HG03175 (cell line): ENCODE measurements around the gene VASP.
"Not testable (repeated sequence)": the region's sequence is repeated elsewhere in the genome, so short reads cannot be mapped to it uniquely, and the experiment has no call there.

ENCODE experiments used
- ATAC-seq: cut with Tn5 transposase; IDR thresholded peaks from one replicate; pipeline ENCODE4 v1.9.1; 2021; ENCODE audit warnings: mild to moderate bottlenecking, moderate library complexity; ENCODE audit not compliant: unreplicated experiment

Gene VASP

DNA sequence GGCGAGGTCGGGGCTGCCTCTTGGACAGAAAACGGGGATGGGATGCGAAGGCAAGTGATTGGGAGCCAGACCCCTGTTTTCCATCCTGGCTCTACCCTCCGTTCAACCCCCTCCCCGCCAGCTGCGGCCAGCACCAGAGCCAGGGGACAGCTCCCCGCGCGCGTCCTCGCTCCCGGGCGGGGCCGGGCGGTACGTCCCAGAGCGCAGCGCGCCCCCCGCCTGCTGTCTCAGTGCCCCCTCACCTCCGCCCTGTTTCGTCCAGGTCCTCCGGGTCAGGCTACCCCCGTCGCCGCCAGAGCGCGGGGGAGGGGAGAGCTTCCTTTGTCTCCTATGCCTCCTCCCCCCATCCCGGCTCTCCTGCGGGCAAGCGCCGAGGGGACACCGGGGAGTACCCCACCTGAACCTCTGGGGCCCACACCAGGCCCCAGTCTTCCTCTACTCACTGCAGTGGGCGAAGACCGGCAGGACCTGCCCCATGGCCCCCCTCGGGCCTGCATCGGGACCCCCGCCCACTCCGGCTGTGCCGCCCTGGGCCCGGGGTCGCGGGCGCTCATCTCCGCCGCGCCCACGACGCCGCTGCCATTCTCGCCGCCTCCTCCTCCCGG, 10.8 kb upstream of the VASP start:
- ATAC-seq: no peak

DNA sequence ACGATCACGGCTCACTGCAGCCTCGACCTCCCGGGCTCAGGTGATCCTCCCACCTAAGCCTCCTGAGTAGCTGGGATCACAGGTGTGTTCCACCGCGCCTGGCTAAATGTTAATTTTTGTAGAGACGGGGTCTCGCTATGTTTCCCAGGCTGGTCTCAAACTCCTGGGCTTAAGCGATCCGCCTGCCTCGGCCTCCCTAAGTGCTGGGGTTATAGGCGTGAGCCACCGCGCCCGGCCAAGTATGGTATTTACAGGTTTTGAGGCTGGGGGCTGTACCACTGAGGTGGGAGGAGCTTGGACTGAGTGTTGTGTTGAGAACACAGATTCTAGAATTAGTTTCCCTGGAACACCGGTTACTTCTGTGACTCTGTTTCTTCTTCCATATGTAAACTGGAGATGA, 9.5 kb upstream of the VASP start:
- ATAC-seq: no peak

DNA sequence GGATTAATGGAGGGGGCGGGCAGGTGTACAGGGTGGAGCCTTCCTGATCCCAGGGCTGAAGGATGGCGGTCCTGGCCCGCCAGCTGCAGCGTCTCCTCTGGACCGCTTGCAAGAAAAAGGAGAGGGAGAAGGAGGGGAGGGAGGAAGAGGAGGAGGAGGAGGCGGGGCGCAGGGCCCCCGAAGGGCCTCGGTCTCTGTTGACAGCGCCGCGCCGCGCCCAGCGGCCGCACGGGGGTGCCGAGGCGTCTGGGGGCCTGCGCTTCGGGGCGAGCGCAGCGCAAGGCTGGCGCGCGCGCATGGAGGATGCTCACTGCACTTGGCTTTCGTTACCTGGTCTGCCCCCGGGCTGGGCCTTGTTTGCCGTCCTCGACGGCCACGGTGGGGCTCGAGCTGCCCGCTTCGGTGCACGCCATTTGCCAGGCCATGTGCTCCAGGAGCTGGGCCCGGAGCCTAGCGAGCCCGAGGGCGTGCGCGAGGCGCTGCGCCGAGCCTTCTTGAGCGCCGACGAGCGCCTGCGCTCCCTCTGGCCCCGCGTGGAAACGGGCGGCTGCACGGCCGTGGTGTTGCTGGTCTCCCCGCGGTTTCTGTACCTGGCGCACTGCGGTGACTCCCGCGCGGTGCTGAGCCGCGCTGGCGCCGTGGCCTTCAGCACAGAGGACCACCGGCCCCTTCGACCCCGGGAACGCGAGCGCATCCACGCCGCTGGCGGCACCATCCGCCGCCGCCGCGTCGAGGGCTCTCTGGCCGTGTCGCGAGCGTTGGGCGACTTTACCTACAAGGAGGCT, 8.7 kb upstream of the VASP start, which contains the start of gene PPM1N:
Gene PPM1N, plus strand, starts transcription at position 33 of the 785 bp plus-strand sequence. Its CDS starts 30 bp downstream, at position 63.
- ATAC-seq: no peak

DNA sequence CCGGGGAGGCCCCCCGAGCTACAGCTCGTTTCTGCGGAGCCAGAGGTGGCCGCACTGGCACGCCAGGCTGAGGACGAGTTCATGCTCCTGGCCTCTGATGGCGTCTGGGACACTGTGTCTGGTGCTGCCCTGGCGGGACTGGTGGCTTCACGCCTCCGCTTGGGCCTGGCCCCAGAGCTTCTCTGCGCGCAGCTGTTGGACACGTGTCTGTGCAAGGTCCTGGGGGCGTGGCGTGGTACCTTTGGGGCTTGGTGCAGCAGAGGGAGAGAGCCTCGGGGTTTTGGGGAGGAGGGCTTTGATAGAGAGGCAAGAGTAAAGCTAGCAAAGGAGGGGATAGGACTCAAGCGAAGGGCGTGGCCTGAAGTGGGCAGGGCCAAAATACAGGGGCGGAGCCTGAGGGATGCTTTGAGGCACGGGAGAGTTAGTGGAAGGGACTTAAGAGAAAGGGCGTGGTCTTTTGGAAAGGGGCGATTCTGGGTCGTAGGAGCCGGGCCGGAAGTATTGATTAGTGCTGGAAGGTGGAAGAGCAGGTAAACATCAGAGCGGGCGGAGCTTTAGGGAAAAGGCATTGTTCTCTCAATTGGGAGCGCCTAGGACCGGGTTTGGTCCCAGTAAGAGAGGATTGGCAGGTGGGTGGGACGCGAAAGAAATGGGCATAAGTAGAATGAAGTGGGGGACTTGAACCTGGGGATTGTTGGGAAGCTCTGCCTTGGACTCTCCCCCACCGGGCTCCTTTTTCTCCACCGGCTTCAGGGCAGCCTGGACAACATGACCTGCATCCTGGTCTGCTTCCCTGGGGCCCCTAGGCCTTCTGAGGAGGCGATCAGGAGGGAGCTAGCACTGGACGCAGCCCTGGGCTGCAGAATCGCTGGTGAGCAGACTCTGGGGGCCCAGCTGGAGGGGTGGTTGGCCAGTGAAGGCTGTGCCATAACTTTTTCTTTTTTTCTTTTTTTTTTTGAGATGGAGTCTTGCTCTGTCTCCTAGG, 7.8 kb upstream of the VASP start:
- no peak for ATAC-seq

DNA sequence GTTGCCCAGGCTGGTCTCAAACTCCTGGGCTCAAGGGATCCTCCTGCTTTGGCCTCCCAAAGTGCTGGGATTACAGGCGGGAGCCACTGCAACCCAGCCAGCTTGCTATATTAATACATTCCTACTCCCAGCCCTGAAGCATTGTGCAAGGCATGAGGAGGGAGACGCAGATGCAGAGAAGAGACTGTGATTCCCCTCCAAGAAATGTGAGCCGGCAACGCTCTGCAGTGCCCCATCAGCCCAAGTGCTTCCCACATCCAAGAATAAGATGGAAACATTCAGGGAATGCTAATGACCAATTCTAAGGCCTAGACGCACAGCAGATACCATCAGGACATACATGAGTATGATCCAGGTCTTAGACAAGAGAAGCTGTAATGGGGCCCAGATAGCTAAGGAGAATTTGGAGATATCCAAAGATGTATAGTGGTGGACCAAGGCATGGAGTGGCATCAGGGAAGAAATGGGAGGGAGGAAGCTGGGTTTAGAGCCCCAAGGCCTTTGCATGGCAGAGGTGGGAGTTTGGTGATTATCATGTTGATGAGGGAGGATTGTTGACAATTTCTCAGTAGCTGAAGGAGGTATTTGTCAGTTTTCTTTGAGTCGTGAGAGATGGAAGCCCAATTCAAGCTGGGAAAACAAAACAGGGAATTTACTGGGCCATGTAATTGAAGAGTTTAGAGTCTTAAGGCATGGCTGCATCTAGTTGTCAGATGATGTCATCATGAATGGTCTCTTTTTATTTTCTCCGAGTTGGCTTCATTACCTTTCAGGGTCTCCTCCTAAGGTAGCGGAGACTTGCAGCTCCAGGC, 6.2 kb upstream of the VASP start:
- ATAC-seq: no peak

DNA sequence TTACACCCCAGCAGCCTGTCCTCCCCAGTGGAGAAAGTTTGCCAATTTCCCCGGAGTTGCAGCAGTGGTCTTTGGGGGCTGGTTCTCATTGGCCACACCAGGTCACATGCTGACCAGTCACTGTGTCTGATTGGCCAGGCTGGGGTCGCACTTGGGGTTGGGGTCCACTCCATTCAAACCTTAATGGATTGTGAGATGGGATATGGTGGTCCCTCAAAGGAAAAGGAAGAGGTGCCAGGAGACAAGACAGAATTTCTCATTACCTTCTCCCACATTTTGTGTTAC, 5.6 kb upstream of the VASP start:
- no peak for ATAC-seq

DNA sequence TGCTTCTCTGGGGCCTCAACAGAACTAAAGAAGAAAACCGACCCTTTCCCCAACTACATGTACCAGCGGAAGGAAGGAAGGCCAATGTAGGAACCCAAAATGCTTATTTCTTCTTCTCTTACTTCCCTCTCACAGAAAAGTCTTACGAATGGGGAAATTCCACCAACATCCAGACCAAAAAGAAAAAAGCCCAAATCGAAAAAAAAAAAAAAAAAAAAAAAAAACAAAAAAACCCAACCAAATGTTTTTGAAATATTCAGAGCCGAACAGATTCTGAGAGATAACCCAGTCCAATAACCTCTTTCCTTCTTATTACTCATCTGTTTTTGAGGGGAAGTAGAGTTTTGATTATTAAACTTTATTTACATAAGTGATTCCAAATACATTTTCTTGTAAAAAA, 5.2 kb upstream of the VASP start:
- no peak for ATAC-seq

DNA sequence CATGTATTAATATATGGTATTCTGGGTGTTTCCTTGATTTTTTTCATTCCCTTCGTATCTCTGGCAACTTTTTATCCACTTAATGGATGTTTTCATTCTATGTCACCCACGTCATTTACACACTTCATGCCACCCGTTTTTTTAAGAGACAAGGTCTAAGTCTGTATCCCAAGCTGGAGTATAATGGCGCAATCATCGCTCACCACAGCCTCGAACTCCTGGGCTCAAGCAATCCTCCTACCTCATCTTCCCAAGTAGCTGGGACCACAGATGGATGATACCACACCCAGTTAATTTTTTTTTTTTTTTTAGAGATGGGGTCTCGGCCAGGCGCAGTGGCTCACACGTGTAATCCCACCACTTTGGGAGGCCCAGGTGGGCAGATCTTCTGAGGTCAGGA, 3.4 kb upstream of the VASP start:
- no peak for ATAC-seq

DNA sequence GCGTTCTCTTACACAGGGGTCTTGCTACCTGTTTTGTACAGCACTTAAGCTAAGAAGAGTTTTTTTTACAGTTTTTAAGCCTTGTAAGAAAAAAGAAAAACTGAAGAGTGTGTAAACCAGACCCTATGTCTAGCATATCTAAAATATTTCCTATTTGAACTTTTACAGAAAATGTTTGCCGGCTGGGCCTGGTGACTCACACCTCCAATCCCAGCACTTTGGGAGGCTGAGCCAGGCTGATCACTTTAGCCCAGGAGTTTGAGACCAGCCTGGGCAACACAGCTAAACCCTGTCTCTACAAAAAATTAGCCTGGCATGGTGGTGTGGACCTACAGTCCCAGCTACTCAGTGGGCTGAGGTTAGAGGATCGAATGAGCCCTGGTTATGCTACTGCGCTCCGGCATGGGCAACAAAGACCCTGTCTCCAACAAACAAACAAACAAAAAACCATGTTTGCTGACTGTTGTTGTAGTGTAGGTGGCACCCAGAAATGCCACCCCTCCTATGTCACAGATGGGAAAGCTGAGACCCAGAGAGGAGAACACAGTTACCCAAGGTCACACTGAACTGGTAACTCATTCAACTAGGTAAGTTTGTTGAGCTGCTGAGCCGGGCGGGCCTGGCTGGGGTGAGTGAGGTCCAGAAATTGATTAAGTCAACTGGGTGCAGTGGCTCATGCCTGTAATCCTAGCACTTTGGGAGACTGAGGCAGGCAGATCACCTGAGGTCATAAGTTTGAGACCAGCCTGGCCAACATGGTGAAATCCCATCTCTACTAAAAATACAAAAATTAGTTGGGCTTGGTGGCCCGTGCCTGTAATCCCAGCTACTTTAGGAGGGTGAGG, 1.9 kb upstream of the VASP start:
- ATAC-seq: no peak

DNA sequence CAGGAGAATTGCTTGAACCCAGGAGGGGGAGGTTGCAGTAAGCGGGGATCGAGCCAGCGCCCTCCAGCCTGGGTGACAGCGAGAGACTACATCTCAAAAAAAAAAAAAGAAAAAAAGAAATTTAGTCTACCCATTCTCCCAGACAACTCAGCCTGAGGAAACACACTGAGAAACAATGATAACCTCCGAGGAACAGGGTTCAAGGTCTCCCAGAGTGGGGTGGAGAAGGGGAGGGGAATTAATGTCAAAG, 1.4 kb upstream of the VASP start:
- ATAC-seq: no peak

DNA sequence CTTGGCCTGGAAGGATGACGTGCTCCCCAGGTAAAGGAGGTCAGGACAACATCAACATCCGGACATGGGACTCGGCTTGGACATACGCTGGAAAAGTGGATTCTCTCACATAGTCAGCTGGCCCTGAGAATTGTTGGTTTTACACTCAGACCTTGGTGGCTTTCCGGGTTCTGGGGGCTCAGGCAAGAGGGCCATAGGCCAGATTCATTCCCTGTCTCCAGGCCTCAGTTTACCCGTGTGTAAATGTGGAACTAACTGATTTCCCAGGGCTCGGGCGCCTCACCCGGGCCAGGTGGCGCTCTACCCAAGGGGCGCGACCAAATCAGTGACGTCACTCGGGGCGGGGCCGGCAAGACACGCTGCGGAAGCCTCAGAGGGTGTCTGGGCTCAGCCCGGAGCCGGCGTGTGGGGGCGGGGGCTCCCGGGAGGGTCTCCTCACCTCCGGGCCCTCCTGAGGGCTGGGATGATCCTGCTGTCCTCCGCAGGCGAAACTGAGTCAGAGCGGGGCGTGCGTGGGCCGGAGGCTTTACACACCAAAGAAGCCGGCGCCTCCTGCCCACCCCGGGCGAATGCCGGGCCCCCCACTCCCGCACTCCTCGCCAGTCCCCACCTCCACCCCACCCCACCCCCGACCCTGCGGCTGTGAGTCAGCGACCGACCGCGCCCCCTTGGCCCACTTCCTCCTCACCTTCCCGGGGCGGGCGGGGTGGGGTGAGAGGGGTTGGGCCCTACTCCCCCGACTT, 862 bp upstream of the VASP start:
- peak; percentile 58 for ATAC-seq

DNA sequence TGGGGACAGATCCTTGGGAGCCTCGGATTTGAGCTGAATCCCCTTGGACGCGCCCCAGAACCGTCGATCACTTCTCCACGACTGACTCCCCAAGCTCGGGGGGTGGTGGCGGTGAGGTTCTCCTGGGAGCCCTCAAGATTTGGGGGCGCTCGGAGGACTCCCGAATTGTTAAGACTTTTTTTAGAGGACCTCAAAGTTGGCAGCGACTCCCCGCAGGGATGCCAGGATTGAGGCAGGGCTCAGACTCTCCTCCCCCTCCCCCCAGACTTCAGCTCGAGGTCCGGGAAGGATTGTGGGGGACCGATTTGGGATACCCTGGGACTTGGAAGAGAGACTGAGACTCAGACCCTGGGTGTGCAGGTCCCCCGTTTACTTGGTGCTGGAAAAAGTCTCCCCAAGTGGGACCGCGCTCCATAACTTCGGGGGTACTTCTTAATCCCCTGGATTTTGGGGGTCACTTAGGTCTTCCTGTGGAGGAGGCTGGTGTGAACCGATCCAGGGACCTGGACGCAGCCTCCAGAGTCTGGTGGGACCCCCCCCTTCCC, 665 bp downstream of the VASP start:
- no peak for ATAC-seq

DNA sequence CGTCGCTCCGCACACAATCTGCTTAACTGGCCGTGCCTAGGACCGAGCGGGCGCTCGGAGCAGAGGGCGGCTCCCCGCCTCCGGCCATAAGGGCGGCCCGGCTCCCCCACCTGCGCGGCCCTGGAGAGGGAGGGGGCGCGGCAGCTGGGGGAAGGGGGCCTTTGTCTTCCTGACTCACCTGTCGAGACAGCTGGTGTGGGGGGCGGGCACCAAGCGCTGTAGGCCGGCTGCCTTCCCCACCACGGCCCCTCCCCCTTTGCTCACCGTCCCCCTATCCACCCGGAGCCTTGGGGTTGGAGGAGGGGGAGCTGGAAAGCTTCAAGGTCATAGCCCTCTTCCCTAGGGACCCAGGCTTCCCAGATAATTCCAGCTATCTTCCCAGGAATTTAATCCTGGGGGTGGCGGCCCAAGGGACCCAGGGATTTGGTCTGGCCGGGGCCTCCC, 1.2 kb downstream of the VASP start:
- ATAC-seq: no peak

DNA sequence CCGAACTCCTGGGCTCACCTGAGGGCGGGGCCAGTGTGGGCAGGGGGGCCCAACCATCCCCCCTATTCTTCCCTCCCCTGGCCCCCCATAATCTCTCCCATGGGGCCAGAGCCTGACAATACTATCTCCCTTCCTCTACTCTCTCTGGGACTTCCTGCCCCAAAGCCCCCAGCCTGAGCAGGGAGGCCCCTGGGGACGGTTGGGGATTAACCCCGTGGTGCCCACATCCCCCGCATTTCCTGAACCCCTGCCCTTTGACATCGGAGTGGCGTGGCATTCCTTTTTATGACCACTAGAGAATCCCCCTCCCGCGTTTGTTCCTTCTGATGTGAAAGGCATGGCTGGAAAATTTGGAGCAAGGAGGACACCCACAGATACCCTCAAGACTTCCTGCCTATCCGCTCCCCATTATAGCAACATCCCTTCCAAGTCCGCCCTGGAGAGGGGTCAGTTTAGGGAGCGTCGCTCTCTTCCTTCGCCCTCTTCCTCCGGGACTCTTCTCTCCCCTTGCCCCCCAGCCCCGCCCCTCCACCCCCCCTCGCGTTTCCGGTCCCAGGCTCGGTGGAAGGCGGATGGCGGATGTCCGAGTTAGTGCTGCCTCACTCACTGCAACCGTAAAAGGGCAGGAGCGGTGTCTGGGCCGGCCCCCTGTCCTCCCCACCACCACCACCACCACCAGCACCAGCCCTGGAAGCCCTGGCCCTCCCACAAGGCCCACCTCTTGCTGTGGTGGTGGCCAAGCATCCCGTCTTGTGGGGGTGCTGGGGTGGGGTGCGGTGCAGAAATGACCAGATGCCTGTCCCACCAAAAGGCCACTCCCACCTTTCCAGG, 1.8 kb downstream of the VASP start:
- peak; percentile 28 for ATAC-seq

DNA sequence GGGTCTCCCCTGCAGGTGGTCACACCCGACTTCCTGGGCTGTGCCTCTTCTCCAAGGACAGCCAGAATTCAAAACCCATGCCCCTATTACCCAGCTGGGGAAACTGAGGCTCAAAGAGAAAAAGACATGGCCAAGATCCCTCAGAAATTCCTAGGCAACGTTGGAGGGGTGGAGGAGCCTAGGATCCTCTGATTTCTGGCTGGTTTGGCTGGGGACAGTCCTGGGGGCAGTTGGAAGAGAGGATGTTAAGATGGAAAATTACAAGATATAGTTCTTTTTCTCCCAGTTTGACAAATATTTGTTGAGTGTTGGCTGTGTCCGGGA, 2.4 kb downstream of the VASP start:
- ATAC-seq: no peak

DNA sequence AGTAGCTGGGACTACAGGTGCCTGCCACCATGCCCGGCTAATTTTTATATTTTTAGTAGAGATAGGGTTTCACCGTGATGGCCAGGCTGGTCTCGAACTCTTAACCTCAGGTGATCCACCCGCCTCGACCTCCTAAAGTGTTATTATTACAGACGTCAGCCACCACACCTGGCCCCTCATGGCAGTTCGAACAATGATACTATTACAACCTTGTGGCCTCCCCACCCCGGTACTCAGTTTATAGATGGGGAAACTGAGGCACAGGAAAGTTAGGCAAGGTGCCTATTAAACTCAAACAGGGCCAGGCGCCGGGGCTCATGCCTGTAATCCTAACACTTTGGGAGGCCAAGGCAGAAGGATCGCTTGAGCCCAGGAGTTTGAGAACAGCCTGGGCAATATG, 3.1 kb downstream of the VASP start:
- ATAC-seq: not testable (repeated sequence)

DNA sequence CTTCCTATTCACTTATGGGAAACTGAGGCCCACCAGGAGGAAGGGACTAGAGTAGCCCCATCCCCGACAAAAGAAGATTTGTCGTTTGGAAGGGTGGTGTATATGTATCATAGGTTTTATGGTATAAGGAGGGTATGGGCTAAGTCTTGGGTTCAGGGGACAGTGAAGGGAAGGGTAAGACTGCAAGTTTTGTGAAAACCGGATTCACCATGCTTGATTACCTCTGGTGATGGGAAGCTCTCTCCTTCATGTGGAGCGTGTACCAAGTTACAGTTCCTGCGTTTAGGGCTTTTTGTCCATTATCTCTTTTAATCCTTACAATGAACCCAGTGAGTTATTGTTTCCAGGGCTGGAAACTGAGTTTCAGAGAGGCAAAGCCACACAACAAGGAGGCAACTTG, 3.8 kb downstream of the VASP start:
- ATAC-seq: no peak

DNA sequence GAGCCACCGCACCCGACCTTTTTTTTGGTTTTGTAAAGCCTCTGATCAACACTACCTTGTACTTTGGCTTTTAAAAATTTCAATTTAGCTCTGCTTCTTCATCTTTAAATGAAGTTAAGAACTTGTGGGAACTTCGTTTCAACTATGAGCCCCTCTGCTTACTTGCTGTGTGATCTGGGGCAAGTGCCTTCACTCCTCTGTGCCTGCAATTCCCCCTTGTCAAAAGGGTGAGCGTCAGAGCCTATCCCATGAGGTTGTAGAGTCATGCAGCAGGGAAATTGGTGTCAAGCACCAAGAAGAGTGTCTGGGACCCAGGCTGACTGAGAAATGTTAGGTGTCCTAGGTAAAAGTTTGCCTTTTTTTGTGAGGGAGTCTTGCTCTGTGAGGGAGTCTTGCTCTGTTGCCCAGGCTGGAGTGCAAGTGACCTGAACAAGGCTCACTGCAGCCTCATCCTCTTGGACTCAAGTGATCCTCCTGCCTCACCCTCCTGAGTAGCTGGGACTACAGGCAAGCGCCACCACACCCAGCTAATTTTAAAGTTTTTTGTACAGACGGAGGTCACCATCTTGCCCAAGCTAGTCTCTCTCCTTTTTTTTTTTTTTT, 5.7 kb downstream of the VASP start:
- no peak for ATAC-seq
